ENCODE results near the gene EGLN3. TPM values are rescaled to one million over a fixed set of nuclear protein-coding genes. Genes with fewer than 3 reads are reported as not detected.
A peak's percentile ranks its signal among the peaks of the same experiment; 100 is the strongest.

Gene EGLN3
- total and polyA plus RNA-seq, 2 donors from 2014 or later: 19.6 to 22.5 TPM

DNA sequence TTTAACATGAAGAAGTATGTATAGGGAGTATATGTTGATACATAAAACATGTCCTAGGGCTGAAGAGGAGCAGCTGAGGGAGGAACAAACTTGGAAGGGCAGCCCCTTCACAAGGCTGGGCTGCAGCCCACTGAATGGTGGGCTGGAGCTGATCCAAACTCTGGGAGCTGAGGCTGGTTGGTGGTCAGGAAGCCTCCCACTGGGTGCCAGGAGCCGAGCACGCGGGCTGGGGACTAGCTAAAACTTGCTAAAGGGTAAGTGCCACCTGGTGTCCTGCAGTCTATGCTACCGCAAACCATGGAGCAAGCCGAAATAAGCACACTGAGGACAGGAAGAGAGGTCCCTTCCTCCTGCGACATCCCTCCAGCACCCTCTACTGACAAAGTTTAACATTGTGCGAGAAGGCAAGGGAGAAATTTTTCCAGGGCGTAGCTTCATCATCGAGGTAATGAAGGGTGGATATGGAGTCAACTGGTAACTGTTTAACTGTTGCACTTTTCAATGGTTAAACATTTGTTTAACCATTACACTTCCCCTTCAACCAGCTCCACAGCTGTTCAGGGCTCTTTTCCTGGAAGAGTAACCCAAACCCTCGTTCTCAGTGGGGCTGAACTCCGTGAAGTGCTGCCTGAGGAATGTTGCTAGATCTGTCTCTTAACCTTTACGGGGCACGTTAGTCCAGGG, 42.2 kb downstream of the EGLN3 start:
- TF ChIP-seq, protein P1, sequence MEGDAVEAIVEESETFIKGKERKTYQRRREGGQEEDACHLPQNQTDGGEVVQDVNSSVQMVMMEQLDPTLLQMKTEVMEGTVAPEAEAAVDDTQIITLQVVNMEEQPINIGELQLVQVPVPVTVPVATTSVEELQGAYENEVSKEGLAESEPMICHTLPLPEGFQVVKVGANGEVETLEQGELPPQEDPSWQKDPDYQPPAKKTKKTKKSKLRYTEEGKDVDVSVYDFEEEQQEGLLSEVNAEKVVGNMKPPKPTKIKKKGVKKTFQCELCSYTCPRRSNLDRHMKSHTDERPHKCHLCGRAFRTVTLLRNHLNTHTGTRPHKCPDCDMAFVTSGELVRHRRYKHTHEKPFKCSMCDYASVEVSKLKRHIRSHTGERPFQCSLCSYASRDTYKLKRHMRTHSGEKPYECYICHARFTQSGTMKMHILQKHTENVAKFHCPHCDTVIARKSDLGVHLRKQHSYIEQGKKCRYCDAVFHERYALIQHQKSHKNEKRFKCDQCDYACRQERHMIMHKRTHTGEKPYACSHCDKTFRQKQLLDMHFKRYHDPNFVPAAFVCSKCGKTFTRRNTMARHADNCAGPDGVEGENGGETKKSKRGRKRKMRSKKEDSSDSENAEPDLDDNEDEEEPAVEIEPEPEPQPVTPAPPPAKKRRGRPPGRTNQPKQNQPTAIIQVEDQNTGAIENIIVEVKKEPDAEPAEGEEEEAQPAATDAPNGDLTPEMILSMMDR (IDR thresholded peaks at IDR 0.05; ENCODE audit: borderline replicate concordance, extremely low read depth, insufficient read depth): peak; percentile 35
- no peak overlapping the region for H3K27ac ChIP-seq (ENCODE audit: low read depth in 2 of 2, low read length in 2 of 2)
- H3K4me3 ChIP-seq (ENCODE audit: low read length in 3 of 3): peak overlapping the region in 2 of 3 donors; percentile 4 to 16
- H3K9ac ChIP-seq (ENCODE audit: low read length in 3 of 3): no peak overlapping the region
- FAIRE-seq (peak; percentile 53), DNase-seq (peak in 3 of 5 donors; percentile 35 to 68 (median 68))
- no peaks in the 10 kb centered on the region for H3K9me3 ChIP-seq (ENCODE audit: control insufficient read depth in 2 of 3, insufficient read depth in 1 of 3, low read length in 3 of 3)
- intact Hi-C loops (cut with DNase I): no loop called here
- no peaks in the 10 kb centered on the region for H3K27me3 ChIP-seq (ENCODE audit: control insufficient read depth, insufficient read depth, low read length)
- H3K4me1 ChIP-seq (ENCODE audit: control insufficient read depth in 2 of 3, insufficient read depth in 2 of 3, low read depth in 1 of 3, low read length in 3 of 3): peaks cover 0 to 5% (median 4%) of the 10 kb centered on the region in 3 donors
- H3K36me3 ChIP-seq (ENCODE audit: control insufficient read depth in 2 of 3, insufficient read depth in 3 of 3, low read length in 3 of 3): no peaks in the 10 kb centered on the region

GRCh38 chr14:33906968-33907367, 43.9 kb downstream of the EGLN3 start:
- Histone ChIP-seq H3K4me3 (ENCODE audit: low read length in 3 of 3) (no peak overlapping the region), H3K27ac (ENCODE audit: low read depth in 2 of 2, low read length in 2 of 2) (no peak overlapping the region), H3K36me3 (ENCODE audit: control insufficient read depth in 2 of 3, insufficient read depth in 3 of 3, low read length in 3 of 3) (no peaks in the 10 kb centered on the region), H3K9ac (ENCODE audit: low read length in 3 of 3) (no peak overlapping the region), H3K4me1 (ENCODE audit: control insufficient read depth in 2 of 3, insufficient read depth in 2 of 3, low read depth in 1 of 3, low read length in 3 of 3) (peaks cover 0 to 5% (median 4%) of the 10 kb centered on the region in 3 donors), H3K9me3 (ENCODE audit: control insufficient read depth in 2 of 3, insufficient read depth in 1 of 3, low read length in 3 of 3) (no peaks in the 10 kb centered on the region), H3K27me3 (ENCODE audit: control insufficient read depth, insufficient read depth, low read length) (no peaks in the 10 kb centered on the region)
- FAIRE-seq (peak; percentile 44), DNase-seq (no peak)
- intact Hi-C loops (cut with DNase I): no loop called here
- TF ChIP-seq, protein P1 (IDR thresholded peaks at IDR 0.05; ENCODE audit: borderline replicate concordance, extremely low read depth, insufficient read depth): no peak

GRCh38 chr14:33904609-33905008, 46.3 kb downstream of the EGLN3 start:
- TF ChIP-seq, protein P1 (IDR thresholded peaks at IDR 0.05; ENCODE audit: borderline replicate concordance, extremely low read depth, insufficient read depth): no peak
- Histone ChIP-seq H3K9me3 (ENCODE audit: control insufficient read depth in 2 of 3, insufficient read depth in 1 of 3, low read length in 3 of 3) (no peaks in the 10 kb centered on the region), H3K4me1 (ENCODE audit: control insufficient read depth in 2 of 3, insufficient read depth in 2 of 3, low read depth in 1 of 3, low read length in 3 of 3) (peaks cover 0 to 5% (median 1%) of the 10 kb centered on the region in 3 donors), H3K36me3 (ENCODE audit: control insufficient read depth in 2 of 3, insufficient read depth in 3 of 3, low read length in 3 of 3) (no peaks in the 10 kb centered on the region), H3K9ac (ENCODE audit: low read length in 3 of 3) (no peak overlapping the region), H3K27me3 (ENCODE audit: control insufficient read depth, insufficient read depth, low read length) (no peaks in the 10 kb centered on the region), H3K4me3 (ENCODE audit: low read length in 3 of 3) (no peak overlapping the region), H3K27ac (ENCODE audit: low read depth in 2 of 2, low read length in 2 of 2) (no peak overlapping the region)
- no peak for FAIRE-seq
- intact Hi-C loops (cut with DNase I): no loop called here
- DNase-seq: no peak
